HFF-Myc (cell line): Measurements from ENCODE around the gene SLC51A.
"Not testable (repeated sequence)": the region's sequence is repeated elsewhere in the genome, so short reads cannot be mapped to it uniquely, and the experiment has no call there.

Source experiments
- DNase-seq: peaks from one replicate; pipeline ENCODE4 v3.0.0-alpha.2; 2011; ENCODE audit warnings: low read depth; ENCODE audit errors: extremely low read depth
- H3K4me3 ChIP-seq: replicated peaks from 2 replicates; pipeline ENCODE4 v1.5.1; 2011; ENCODE audit warnings: low read depth, mild to moderate bottlenecking, control low read depth, low read length
- CTCF ChIP-seq: IDR thresholded peaks from 2 replicates; pipeline ENCODE4 v1.5.1; 2012; ENCODE audit warnings: mild to moderate bottlenecking, low read depth, low read length, control low read depth; ENCODE audit errors: missing control alignments

SLC51A gene

GRCh38 chr3:196181127-196181546 lies 35.2 kb upstream of the SLC51A start:
- no peak for DNase-seq

GRCh38 chr3:196184169-196184432 lies 32.2 kb upstream of the SLC51A start:
- H3K4me3 ChIP-seq, DNase-seq: not testable (repeated sequence)

More at GRCh38 chr3:196181127-196181546, 35.2 kb upstream of the SLC51A start:
- TF ChIP-seq CTCF: no peak
- H3K4me3 ChIP-seq: no peak overlapping the region

- no peak for TF ChIP-seq CTCF
- no peak overlapping the region for H3K4me3 ChIP-seq
- no peak for DNase-seq
These were observed 31.5 kb upstream of the SLC51A start for GRCh38 chr3:196184881-196185280.

DNA sequence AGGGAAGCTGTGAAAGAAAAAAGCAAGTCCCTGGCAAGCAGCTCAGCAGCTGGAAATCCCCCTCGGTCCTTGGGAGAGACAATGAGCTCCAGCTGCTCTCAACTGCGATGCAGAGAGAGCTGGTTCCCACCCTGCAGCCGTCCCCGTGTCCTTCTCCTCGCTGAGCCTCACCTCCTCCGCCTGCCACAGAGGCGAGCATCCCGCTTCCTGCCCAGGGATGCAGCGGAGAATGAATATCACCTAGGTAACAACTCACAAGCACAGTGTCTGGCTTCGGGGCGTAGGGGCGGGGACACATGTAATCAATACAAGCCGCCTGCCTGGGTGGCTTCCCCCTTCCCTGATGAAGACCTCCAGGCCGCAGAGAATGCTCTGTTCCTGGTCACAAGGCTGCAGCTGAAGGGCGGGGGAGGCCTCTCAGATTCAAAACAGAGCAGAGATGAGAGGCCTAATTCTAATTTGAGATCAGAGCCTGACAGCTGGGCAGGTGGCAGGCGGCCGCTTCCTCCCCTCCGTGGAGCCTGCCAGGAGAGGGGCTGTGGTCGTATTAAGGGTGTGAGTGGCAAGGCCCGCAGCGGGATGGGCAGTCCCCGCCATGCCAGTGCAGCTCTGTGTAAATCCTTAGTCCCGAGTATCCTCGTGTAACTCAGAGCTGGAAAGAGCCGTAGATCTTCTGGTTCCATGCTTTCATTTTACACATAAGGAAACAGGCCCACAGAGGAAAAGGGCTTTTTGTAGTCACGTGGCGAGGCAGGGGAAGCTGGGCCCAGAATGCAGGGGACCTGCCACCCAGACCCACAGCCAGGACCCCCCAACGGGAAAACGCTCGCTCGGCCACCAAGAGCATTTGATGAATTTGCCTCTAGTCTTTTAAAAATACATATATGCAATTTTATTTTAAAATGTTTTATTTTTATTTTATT lies 29.4 kb upstream of the SLC51A start:
- TF ChIP-seq CTCF: no peak
- no peak for DNase-seq
- H3K4me3 ChIP-seq: no peak overlapping the region

- no peak overlapping the region for H3K4me3 ChIP-seq
- no peak for DNase-seq
- TF ChIP-seq CTCF: no peak
These were observed 26.6 kb upstream of the SLC51A start for GRCh38 chr3:196189566-196190347.

DNA sequence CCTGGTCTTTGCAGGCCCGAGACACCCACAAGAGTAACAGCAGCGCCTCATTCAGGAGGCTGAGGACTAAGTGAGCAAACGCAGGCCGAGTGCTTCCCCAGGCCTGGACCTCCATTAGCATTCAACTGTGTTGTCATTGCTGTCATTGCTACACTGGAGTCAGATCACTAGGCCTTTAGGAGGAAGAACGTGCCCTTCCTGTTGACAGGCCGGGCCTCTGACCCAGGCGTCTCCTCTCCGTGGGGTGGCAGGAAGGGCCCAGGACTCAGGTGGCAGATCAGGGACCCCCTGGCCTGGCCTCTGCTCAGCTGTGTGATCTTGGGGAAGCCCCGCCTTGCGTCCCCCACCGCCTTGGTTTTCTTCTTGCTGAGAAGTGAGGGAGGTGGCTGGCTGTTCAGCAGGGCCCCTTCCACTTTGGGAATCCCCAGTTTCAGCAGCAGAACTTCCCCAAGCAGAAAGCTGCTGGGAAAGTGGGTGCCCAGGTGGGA lies 24.3 kb upstream of the SLC51A start:
- H3K4me3 ChIP-seq: no peak overlapping the region
- DNase-seq: no peak
- no peak for TF ChIP-seq CTCF

DNA sequence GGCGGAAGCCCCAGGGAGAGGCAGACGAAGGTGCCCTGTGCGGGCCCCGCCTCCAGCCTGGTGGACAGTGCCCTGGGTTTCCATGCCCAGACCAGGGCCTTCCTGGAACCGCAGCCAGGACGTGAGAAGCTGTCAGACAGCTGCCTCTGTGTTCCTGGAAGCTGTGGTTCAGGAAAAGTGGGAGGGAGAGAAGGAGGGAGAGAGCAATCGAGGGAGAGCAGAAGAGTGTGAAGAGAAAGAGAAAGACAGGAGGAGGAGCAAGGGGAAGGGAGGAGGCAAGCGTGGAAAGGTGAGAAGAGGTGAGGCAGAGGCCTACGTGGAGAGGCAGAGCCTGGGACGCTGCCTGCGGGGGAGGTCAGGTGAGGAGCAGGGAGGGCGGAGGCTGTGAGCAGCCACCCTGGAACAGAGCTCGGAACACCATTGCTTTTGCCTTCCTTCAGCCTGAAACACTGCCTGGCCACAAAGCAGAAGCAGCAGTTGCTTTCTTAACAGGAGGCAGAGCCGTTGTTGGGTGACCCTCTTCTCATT lies 23.7 kb upstream of the SLC51A start:
- TF ChIP-seq CTCF: no peak
- no peak for DNase-seq

More for the DNA sequence above, 23.7 kb upstream of the SLC51A start:
- no peak overlapping the region for H3K4me3 ChIP-seq
